GM12878 (cell line): Measurements from ENCODE around the gene ZCCHC2. TPM values are rescaled to one million over a fixed set of nuclear protein-coding genes. Genes with fewer than 3 reads are reported as not detected.

ENCODE experiments used
- ATAC-seq: fragments of 200-7000 bp; cut with Tn5 transposase; 3 replicates; pipeline ENCODE4 v1.9.1; 2020; ENCODE audit warnings: mild to moderate bottlenecking, moderate library complexity
- BruUV-seq: library from RNA; stranded (reverse); fragments of 400-500 nt; replicated peaks from 2 replicates; lab custom pipeline; 2021; lab: Mats Ljungman, UMichigan
- CTCF ChIA-PET: fragments of 300-600 bp; sonication (Branson Sonifier 250); formaldehyde crosslinking; extraction: SDS; loops from one replicate; lab custom pipeline; 2021; ENCODE audit warnings: inconsistent platforms; lab: Yijun Ruan, JAX
- POLR2A ChIA-PET: fragments of 350-600 bp; formaldehyde crosslinking; extraction: SDS; loops from one replicate; lab custom pipeline; 2021; ENCODE audit warnings: inconsistent platforms; lab: Charles Lee
- RAD21 ChIA-PET: fragments of 300-600 bp; sonication (Branson Sonifier 250); formaldehyde crosslinking; loops from one replicate; lab custom pipeline; 2023; ENCODE audit warnings: antibody characterized with exemption; ENCODE audit not compliant: unreplicated experiment; lab: Charles Lee
- SMC1A ChIA-PET: fragments of 300-600 bp; sonication (Branson Sonifier 250); formaldehyde crosslinking; loops from one replicate; lab custom pipeline; 2023; ENCODE audit not compliant: unreplicated experiment, uncharacterized antibody; lab: Charles Lee
- DNase-seq: peaks from one replicate; pipeline ENCODE4 v3.0.0-alpha.2; 2011; ENCODE audit warnings: low read depth, low spot score
- FAIRE-seq: peaks from 3 replicates; lab custom pipeline; 2011; peaks lifted over from hg19 to GRCh38; lab: Jason Lieb, UNC
- H2AFZ ChIP-seq: 2 replicates; pipeline ENCODE4 v1.6.0; 2011; ENCODE audit warnings: low read depth, low read length, control low read depth; ENCODE audit not compliant: control insufficient read depth
- H3K27ac ChIP-seq: 2 replicates; pipeline ENCODE4 v1.5.1; 2011; ENCODE audit warnings: control low read depth; ENCODE audit not compliant: control insufficient read depth, insufficient read depth
- H3K27me3 ChIP-seq, 2 experiments: replicated peaks in 1 of 2; 2 replicates each; pipeline versions ENCODE4 v1.6.0 to v1.6.1; 2011; ENCODE audit warnings: low read length in 1 of 2; ENCODE audit not compliant: control insufficient read depth in 2 of 2, insufficient read depth in 2 of 2
- H3K36me3 ChIP-seq, 2 experiments: 2 replicates each; pipeline ENCODE4 v1.5.1; 2011; ENCODE audit warnings: low read length in 1 of 2; ENCODE audit not compliant: control insufficient read depth in 2 of 2, insufficient read depth in 2 of 2
- H3K4me1 ChIP-seq: 2 replicates; pipeline ENCODE4 v1.6.1; 2011; ENCODE audit warnings: mild to moderate bottlenecking, low read length, moderate library complexity, mixed read lengths; ENCODE audit not compliant: control insufficient read depth, insufficient read depth
- H3K4me2 ChIP-seq: 2 replicates; pipeline ENCODE4 v1.6.0; 2011; ENCODE audit warnings: control low read depth; ENCODE audit not compliant: control insufficient read depth, insufficient read depth
- H3K4me3 ChIP-seq: fragments of 200-600 bp; sonication (generic); 2 replicates; pipeline ENCODE4 v1.5.1; 2016
- H3K79me2 ChIP-seq: 2 replicates; pipeline ENCODE4 v1.6.0; 2011; ENCODE audit warnings: low read length; ENCODE audit not compliant: control insufficient read depth, insufficient read depth
- H3K9ac ChIP-seq: 2 replicates; pipeline ENCODE4 v1.8.0; 2011; ENCODE audit warnings: low read length, control low read depth, mixed read lengths; ENCODE audit not compliant: control insufficient read depth, insufficient read depth
- H3K9me3 ChIP-seq: replicated peaks from 3 replicates; pipeline ENCODE4 v1.5.1; 2011; ENCODE audit warnings: mild to moderate bottlenecking, low read length; ENCODE audit not compliant: control insufficient read depth, insufficient read depth
- H4K20me1 ChIP-seq: 2 replicates; pipeline ENCODE4 v1.6.0; 2011; ENCODE audit not compliant: control insufficient read depth, insufficient read depth
- GATAD2B ChIP-seq: fragments of 450-650 bp; conservative IDR thresholded peaks from 2 replicates; pipeline ENCODE4 v1.6.1; 2017; ENCODE audit warnings: low read depth, mild to moderate bottlenecking, moderate library complexity
- HDGF ChIP-seq: fragments of 450-650 bp; IDR thresholded peaks from 2 replicates; pipeline ENCODE4 v1.6.1; 2016; ENCODE audit warnings: antibody characterized with exemption
- KDM1A ChIP-seq: fragments of 200-600 bp; sonication (generic); IDR thresholded peaks from 2 replicates; pipeline ENCODE4 v1.6.1; 2016; ENCODE audit warnings: borderline replicate concordance
- MTA3 ChIP-seq: IDR thresholded peaks from 2 replicates; pipeline ENCODE4 v1.6.1; 2012; ENCODE audit warnings: low read length, inconsistent platforms, borderline replicate concordance
- NFYB ChIP-seq: IDR thresholded peaks from 2 replicates; pipeline ENCODE4 v1.6.1; 2011; ENCODE audit warnings: low read depth, mild to moderate bottlenecking, low read length, improper control_type of control experiment, moderate library complexity; ENCODE audit not compliant: insufficient read depth
- PAX5 ChIP-seq: IDR thresholded peaks from 2 replicates; pipeline ENCODE4 v1.6.1; 2011; ENCODE audit warnings: low read depth, low read length, borderline replicate concordance
- POLR2AphosphoS2 ChIP-seq: IDR thresholded peaks from 2 replicates; pipeline ENCODE4 v1.6.1; 2011; ENCODE audit warnings: low read depth, mild to moderate bottlenecking, low read length, improper control_type of control experiment, moderate library complexity
- RB1 ChIP-seq: fragments of 450-650 bp; formaldehyde crosslinking; IDR thresholded peaks from 2 replicates; pipeline ENCODE4 v1.6.1; 2017; ENCODE audit warnings: mild to moderate bottlenecking, borderline replicate concordance
- RFX5 ChIP-seq: IDR thresholded peaks from 2 replicates; pipeline ENCODE4 v1.6.1; 2011; ENCODE audit warnings: low read depth, low read length, improper control_type of control experiment
- SIX5 ChIP-seq: IDR thresholded peaks from 2 replicates; pipeline ENCODE4 v1.6.1; 2011; ENCODE audit warnings: mild to moderate bottlenecking, low read depth, low read length, moderate library complexity; ENCODE audit not compliant: severe bottlenecking
- SMAD1 ChIP-seq: fragments of 450-650 bp; IDR thresholded peaks from 2 replicates; pipeline ENCODE4 v1.6.1; 2018; ENCODE audit warnings: mild to moderate bottlenecking, low read depth; ENCODE audit not compliant: partially characterized antibody
- SREBF2 ChIP-seq: IDR thresholded peaks from 2 replicates; pipeline ENCODE4 v1.6.1; 2012; ENCODE audit warnings: mild to moderate bottlenecking, low read length
- SUPT20H ChIP-seq: IDR thresholded peaks from 2 replicates; pipeline ENCODE4 v1.6.1; 2011; ENCODE audit warnings: low read depth, mild to moderate bottlenecking, low read length, moderate library complexity, borderline replicate concordance; ENCODE audit not compliant: control insufficient read depth
- TAF1 ChIP-seq: IDR thresholded peaks from 2 replicates; pipeline ENCODE4 v1.6.1; 2011; ENCODE audit warnings: mild to moderate bottlenecking, low read depth, low read length, borderline replicate concordance
- TCF3 ChIP-seq: IDR thresholded peaks from 2 replicates; pipeline ENCODE4 v1.6.1; 2012; ENCODE audit warnings: low read depth, mild to moderate bottlenecking, low read length, borderline replicate concordance; ENCODE audit not compliant: insufficient read depth
- ZNF217 ChIP-seq: fragments of 450-650 bp; IDR thresholded peaks from 2 replicates; pipeline ENCODE4 v1.6.1; 2017; ENCODE audit warnings: antibody characterized with exemption, mild to moderate bottlenecking
- ZNF274 ChIP-seq: IDR thresholded peaks from one replicate; pipeline ENCODE4 v1.8.0; 2011; ENCODE audit not compliant: insufficient read length, insufficient read depth
- ZNF622 ChIP-seq: fragments of 450-650 bp; IDR thresholded peaks from 2 replicates; pipeline ENCODE4 v1.6.1; 2017; ENCODE audit warnings: mild to moderate bottlenecking, inconsistent platforms
- ZSCAN29 ChIP-seq: fragments of 450-650 bp; IDR thresholded peaks from 2 replicates; pipeline ENCODE4 v1.6.1; 2017; ENCODE audit warnings: mild to moderate bottlenecking, moderate library complexity
- WGBS: methylation state at CpG from one replicate; pipeline ENCODE4 v1.1.6; 2016; ENCODE audit warnings: low lambda C conversion rate; ENCODE audit not compliant: insufficient replicate concordance, insufficient coverage; ENCODE audit errors: missing lambda C conversion rate; 5-methylcytosine and 5-hydroxymethylcytosine counted together
- in situ Hi-C: fragments of 300-500 bp; cut with MboI; formaldehyde crosslinking; loops from 9 replicates; pipeline ENCODE4 v1.14.3; 2018; ENCODE audit warnings: mixed read lengths
- intact Hi-C: fragments of 100-400 bp; cut with micrococcal nuclease; formaldehyde crosslinking; loops from one replicate; pipeline ENCODE4 v1.14.2; 2022; ENCODE audit not compliant: unreplicated experiment
- polyA plus RNA-seq, 11 experiments: library from polyadenylated mRNA; depleted of rRNA in 4 of 11; unstranded in 6 of 11; stranded (reverse) in 5 of 11; fragments of >200 nt; fragmentation: Nextera tagmentation in 4 of 11; fragmentation: Illumina TruSeq in 1 of 11; extraction: Ambion mirVana in 4 of 11; extraction: Trizol in 1 of 11; gene quantifications; 1 replicate in 1 of 11; 2 replicates in 10 of 11; pipeline versions ENCODE4 v1.2.1 to v1.2.3, GENCODE V29; 2011 to 2016; ENCODE audit warnings: inconsistent platforms in 2 of 11, missing spikeins in 2 of 11, low read depth in 1 of 11
- total RNA-seq, 4 experiments: library from RNA; depleted of rRNA in 3 of 4; stranded (reverse); fragments of >200 nt in 3 of 4; fragmentation: Illumina TruSeq in 1 of 4; extraction: Trizol in 1 of 4; gene quantifications; 2 replicates each; pipeline versions ENCODE4 v1.2.1 to v1.2.3, GENCODE V29; 2013 to 2021

ZCCHC2 gene
- total and polyA plus RNA-seq, 10 of the 15 experiments (the other 5 are each of a cell fraction or from before 2014, with no cell fraction given): 1.7 to 17.4 (median 8.6) TPM

DNA sequence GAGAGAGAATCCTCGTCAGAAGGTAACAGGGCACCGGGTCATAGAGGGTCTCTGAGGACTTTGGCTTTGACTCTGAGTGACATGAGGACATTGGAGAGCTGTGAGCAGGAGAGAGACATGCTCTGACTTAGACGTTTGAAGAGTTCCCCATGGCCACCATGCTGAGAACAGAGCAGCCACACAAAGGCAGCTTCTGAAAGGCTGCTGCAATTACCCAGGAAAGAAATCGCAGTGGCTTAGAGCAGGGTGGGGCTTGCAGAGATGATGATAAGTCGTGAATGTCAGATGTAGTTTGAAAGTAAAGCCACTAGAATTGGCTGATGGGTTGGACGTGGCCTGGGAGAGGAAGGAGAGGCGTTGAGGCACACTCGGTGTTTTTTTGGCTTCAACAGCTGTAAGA lies 79.0 kb downstream of the ZCCHC2 start:
- ATAC-seq (no peak), DNase-seq (no peak), FAIRE-seq (no peak)
- WGBS: 33% methylated on average over 8 of the region's 8 CpGs
- H3K36me3 ChIP-seq: no peaks in the 10 kb centered on the region
- POLR2A ChIA-PET: no interaction called here
- CTCF ChIA-PET: interaction anchor here (1.4 kb wide), 1 partner anchor 16 kb away, joined by 5 read pairs; no protein-coding TSS in a partner anchor
- TF ChIP-seq SREBF2 (no peak), KDM1A (no peak), SIX5 (no peak), POLR2AphosphoS2 (no peak), GATAD2B (no peak), TCF3 (no peak), ZSCAN29 (no peak), SUPT20H (no peak), MTA3 (no peak), RFX5 (no peak), SMAD1 (no peak), NFYB (no peak), HDGF (no peak), ZNF622 (no peak), RB1 (no peak), ZNF274 (no peak), ZNF217 (no peak), TAF1 (no peak), PAX5 (no peak)
- RAD21 ChIA-PET: no interaction called here
- no peak overlapping the region for H3K4me3 ChIP-seq
- in situ Hi-C loops: no loop called here
- H3K79me2 ChIP-seq: no peaks in the 10 kb centered on the region
- no peak overlapping the region for H2AFZ ChIP-seq
- peaks cover under 1 to 1% of the 10 kb centered on the region in 2 experiments; a peak in 3 of 4 replicates for H3K27me3 ChIP-seq
- H3K9me3 ChIP-seq: no peaks in the 10 kb centered on the region
- no peaks in the 10 kb centered on the region for H3K4me1 ChIP-seq
- intact Hi-C loops: no loop called here
- no peak overlapping the region for H3K4me2 ChIP-seq
- no peak overlapping the region for H3K9ac ChIP-seq
- no peaks in the 10 kb centered on the region for H4K20me1 ChIP-seq
- BruUV-seq: no TSS peak
- no peak overlapping the region for H3K27ac ChIP-seq
- SMC1A ChIA-PET: no interaction called here
